NB4 (cell line): ENCODE results near the gene DOP1B.
"Not testable (repeated sequence)": the region's sequence is repeated elsewhere in the genome, so short reads cannot be mapped to it uniquely, and the experiment has no call there.

Experiments used
- CTCF ChIP-seq: IDR thresholded peaks from one replicate; pipeline ENCODE4 v1.5.1; 2012; ENCODE audit warnings: low read depth, low read length
- MYC ChIP-seq: IDR thresholded peaks from 2 replicates; pipeline ENCODE4 v1.6.1; 2011; ENCODE audit warnings: low read depth, low read length
- POLR2A ChIP-seq: IDR thresholded peaks from 2 replicates; pipeline ENCODE4 v1.6.1; 2011; ENCODE audit warnings: mild to moderate bottlenecking; ENCODE audit not compliant: insufficient read length; ENCODE audit errors: extremely low read depth
- TF ChIP-seq, protein P1 (sequence below): IDR thresholded peaks from 2 replicates; pipeline ENCODE4 v1.6.1; 2011; ENCODE audit warnings: low read depth, low read length

DNA sequence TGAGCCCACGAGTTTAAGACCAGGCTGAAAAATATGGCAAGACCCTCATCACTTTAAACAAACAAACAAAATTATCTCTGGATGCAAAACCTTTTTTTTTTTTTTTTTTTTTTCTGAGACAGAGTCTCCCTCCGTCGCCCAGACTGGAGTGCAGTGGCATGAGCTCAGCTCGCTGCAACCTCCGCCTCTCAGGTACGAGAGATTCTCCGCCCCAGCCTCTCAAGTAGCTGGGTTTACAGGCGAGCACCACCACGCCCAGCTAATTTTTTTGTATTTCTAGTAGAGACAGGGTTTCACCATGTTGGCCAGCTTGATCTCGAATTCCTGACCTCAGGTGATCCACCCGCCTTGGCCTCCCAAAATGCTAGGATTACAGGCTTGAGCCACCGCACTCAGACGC lies 16.8 kb upstream of the DOP1B start:
- not testable (repeated sequence) for TF ChIP-seq CTCF, POLR2A, MYC
- TF ChIP-seq, protein P1, sequence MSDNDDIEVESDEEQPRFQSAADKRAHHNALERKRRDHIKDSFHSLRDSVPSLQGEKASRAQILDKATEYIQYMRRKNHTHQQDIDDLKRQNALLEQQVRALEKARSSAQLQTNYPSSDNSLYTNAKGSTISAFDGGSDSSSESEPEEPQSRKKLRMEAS, result not testable (repeated sequence)
